Measurements from ENCODE around the gene PTPN4. TPM values are rescaled to one million over a fixed set of nuclear protein-coding genes. Genes with fewer than 3 reads are reported as not detected.

The PTPN4 gene
- polyA plus RNA-seq, 1 donor from 2014 or later = 22.0 TPM

- no peak overlapping the region for H3K27ac ChIP-seq (ENCODE audit: low read length)
- no peaks in the 10 kb centered on the region for H3K27me3 ChIP-seq (ENCODE audit: insufficient read depth, low read depth, low read length)
- peaks cover 11% of the 10 kb centered on the region for H3K9me3 ChIP-seq (ENCODE audit: low read length)
- H3K9me2 ChIP-seq (ENCODE audit: insufficient read depth, low read length) = no peaks in the 10 kb centered on the region
- no peaks in the 10 kb centered on the region for H3F3A ChIP-seq (ENCODE audit: insufficient read depth, low read length, poor library complexity, severe bottlenecking)
- H2AFZ ChIP-seq (ENCODE audit: low read depth, low read length) = no peak overlapping the region
- H3K4me3 ChIP-seq (ENCODE audit: low read length) = no peak overlapping the region
- no peaks in the 10 kb centered on the region for H4K20me1 ChIP-seq (ENCODE audit: insufficient read depth)
- H3K9ac ChIP-seq (ENCODE audit: low read length) = no peak overlapping the region
- peaks cover 12% of the 10 kb centered on the region for H3K79me2 ChIP-seq (replicated peaks; ENCODE audit: insufficient read depth, low read length)
- H3K36me3 ChIP-seq (ENCODE audit: insufficient read depth, low read length) = no peaks in the 10 kb centered on the region
- TF ChIP-seq RAD21 (conservative IDR thresholded peaks at IDR 0.05) = no peak
- no peak for TF ChIP-seq EP300 (conservative IDR thresholded peaks at IDR 0.05; ENCODE audit: poor library complexity, severe bottlenecking)
- no peak for TF ChIP-seq TAF1 (IDR thresholded peaks at IDR 0.05; ENCODE audit: low read depth)
- TF ChIP-seq CTCF (IDR thresholded peaks at IDR 0.05; ENCODE audit: poor library complexity, severe bottlenecking) = no peak
- no peak for TF ChIP-seq POLR2AphosphoS5 (IDR thresholded peaks at IDR 0.05)
- no peak for TF ChIP-seq MXI1 (conservative IDR thresholded peaks at IDR 0.05; ENCODE audit: poor library complexity, severe bottlenecking)
- no peak for TF ChIP-seq EZH2 (IDR thresholded peaks at IDR 0.05; ENCODE audit: borderline replicate concordance, insufficient read depth, low read length, poor library complexity, severe bottlenecking)
- TF ChIP-seq REST (IDR thresholded peaks at IDR 0.05; ENCODE audit: borderline replicate concordance) = no peak
- TF ChIP-seq SMC3 (conservative IDR thresholded peaks at IDR 0.05; ENCODE audit: poor library complexity) = no peak
- H3K4me2 ChIP-seq (ENCODE audit: low read length) = no peak overlapping the region
These were observed 270.2 kb downstream of the PTPN4 start for GRCh38 chr2:120029672-120030640.

- TF ChIP-seq EP300 (conservative IDR thresholded peaks at IDR 0.05; ENCODE audit: poor library complexity, severe bottlenecking) = no peak
- no peak for TF ChIP-seq TAF1 (IDR thresholded peaks at IDR 0.05; ENCODE audit: low read depth)
- no peak for TF ChIP-seq SMC3 (conservative IDR thresholded peaks at IDR 0.05; ENCODE audit: poor library complexity)
- TF ChIP-seq REST (IDR thresholded peaks at IDR 0.05; ENCODE audit: borderline replicate concordance) = no peak
- TF ChIP-seq POLR2AphosphoS5 (IDR thresholded peaks at IDR 0.05) = no peak
- TF ChIP-seq CTCF (IDR thresholded peaks at IDR 0.05; ENCODE audit: poor library complexity, severe bottlenecking) = no peak
- TF ChIP-seq EZH2 (IDR thresholded peaks at IDR 0.05; ENCODE audit: borderline replicate concordance, insufficient read depth, low read length, poor library complexity, severe bottlenecking) = no peak
- Histone ChIP-seq H3K79me2 (replicated peaks; ENCODE audit: insufficient read depth, low read length) (peaks cover 4% of the 10 kb centered on the region), H3K9me3 (ENCODE audit: low read length) (peaks cover 4% of the 10 kb centered on the region), H3K4me3 (ENCODE audit: low read length) (no peak overlapping the region), H3K36me3 (ENCODE audit: insufficient read depth, low read length) (no peaks in the 10 kb centered on the region), H3F3A (ENCODE audit: insufficient read depth, low read length, poor library complexity, severe bottlenecking) (no peaks in the 10 kb centered on the region), H3K9ac (ENCODE audit: low read length) (no peak overlapping the region), H3K27me3 (ENCODE audit: insufficient read depth, low read depth, low read length) (no peaks in the 10 kb centered on the region), H3K27ac (ENCODE audit: low read length) (no peak overlapping the region), H3K4me2 (ENCODE audit: low read length) (no peak overlapping the region), H2AFZ (ENCODE audit: low read depth, low read length) (no peak overlapping the region), H4K20me1 (ENCODE audit: insufficient read depth) (no peaks in the 10 kb centered on the region), H3K9me2 (ENCODE audit: insufficient read depth, low read length) (no peaks in the 10 kb centered on the region)
These were observed 272.6 kb downstream of the PTPN4 start for GRCh38 chr2:120032297-120032696.

Data from neural cell (in vitro differentiated cells).